NCI-H345 treated with DMSO at 0.1 percent for 48 hours (cell line): ENCODE measurements around the gene SPCS2.
"Not testable (repeated sequence)": the region's sequence is repeated elsewhere in the genome, so short reads cannot be mapped to it uniquely, and the experiment has no call there.

ENCODE experiments used
- DNase-seq: peaks from one replicate; lab custom pipeline; 2025; ENCODE audit not compliant: unreplicated experiment; lab: John Stamatoyannopoulos, UW

The SPCS2 gene

DNA sequence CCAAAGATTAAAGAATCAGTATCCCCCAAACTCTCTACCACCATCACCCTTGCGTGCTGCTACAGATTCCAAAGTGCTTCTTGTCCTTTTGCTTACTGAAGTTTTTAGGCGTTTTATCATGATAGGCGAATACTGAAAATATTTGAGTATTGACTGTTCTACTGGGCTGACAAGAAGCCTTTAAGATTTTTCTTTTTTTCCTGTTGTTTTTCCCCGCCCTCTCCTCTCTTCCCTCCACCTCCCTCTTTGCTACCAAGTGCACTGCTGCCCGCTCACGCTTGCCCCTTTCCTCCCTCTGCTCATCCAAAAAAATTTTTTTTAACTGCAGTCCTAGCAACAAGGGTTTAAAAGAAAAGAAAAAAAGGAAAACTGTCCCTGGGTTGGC is 679 bp downstream of the SPCS2 start:
- no peak for DNase-seq

- no peak for DNase-seq
Observed at GRCh38 chr11:74950374-74950969, 1.4 kb downstream of the SPCS2 start.

- no peak for DNase-seq
Observed at GRCh38 chr11:74951226-74951625, 2.2 kb downstream of the SPCS2 start.

DNA sequence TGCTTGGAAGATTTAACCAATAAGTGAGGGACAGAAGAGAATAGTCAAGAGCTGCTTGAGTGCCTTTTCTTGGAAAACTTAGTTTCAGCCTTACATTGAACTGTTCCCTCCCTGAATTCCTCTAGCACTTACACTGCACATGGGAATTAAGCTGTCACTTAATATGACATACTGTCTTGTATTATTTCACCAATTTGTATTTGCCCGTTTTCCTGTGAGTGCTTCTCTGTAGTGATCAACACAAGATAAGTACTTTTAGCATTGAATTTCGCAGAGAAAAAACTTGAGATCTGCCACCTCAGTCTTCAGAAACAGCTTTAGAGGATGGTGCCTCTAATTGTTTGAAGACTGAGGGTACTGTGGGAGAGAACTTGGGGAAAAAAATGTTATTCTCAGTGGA is 3.7 kb downstream of the SPCS2 start:
- DNase-seq: no peak

- DNase-seq: no peak
Observed at GRCh38 chr11:74953451-74953850, 4.4 kb downstream of the SPCS2 start.

GRCh38 chr11:74954199-74954598 is 5.1 kb downstream of the SPCS2 start:
- no peak for DNase-seq

GRCh38 chr11:74956397-74957015 is 7.4 kb downstream of the SPCS2 start:
- DNase-seq: no peak

DNA sequence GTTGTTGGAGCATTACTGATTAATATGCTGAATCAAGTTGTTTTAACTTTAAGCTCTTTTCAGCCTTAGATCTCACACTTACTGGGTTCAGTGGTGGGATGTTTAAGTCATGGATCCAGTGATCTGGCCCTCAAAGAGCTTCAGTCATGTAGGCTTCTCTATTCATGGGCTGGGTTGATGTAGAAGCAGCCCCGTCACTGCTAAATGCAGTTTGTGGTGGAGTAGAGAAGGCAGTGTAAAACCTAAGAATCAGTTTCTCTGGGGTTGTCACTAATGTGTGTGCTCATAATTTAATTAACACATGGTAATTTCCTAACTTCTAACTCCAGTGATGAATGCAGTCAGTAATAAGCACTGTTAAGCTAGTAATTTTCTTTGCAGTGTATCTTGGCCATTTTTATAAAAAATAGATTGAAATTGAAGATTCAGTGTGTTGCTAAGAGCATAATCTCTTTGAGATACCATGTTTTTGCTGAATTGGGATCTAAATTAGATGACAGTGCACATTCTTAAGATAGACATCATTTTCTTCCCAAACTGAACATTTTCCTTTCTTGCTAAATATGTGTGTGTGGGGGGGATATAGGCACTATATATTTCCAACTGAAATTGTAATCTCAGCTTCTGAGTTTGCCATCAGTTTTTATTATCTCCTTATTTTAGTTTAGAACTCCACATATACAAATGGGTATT is 9.0 kb downstream of the SPCS2 start:
- DNase-seq: no peak

GRCh38 chr11:74960128-74960527 is 11.1 kb downstream of the SPCS2 start:
- not testable (repeated sequence) for DNase-seq

- no peak for DNase-seq
Observed at GRCh38 chr11:74966651-74967050, 17.6 kb downstream of the SPCS2 start.

GRCh38 chr11:74970852-74971395 is 21.9 kb downstream of the SPCS2 start:
- no peak for DNase-seq

GRCh38 chr11:74971424-74971823 is 22.4 kb downstream of the SPCS2 start:
- DNase-seq: no peak

DNA sequence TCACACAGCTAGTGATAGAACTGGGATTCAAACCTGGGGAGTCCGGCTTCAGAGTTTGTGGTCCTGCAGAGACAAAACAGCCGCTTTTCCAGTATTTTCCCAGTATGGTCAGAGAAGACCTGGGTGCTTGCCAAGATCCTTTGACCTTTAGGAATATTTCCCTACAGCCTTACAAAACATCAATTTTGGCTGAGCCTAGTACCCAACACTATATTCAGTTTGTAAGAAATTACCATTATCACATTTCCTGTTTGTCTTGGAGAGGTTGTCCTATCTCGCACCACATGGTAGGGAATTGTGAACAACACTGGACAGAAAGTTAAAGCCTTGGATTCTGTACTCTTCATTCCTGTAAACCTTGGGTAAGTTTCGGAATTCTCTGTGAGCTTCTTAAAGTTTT is 29.0 kb downstream of the SPCS2 start:
- DNase-seq: no peak

GRCh38 chr11:74980634-74981033 is 31.6 kb downstream of the SPCS2 start:
- no peak for DNase-seq

- DNase-seq: no peak
Observed at GRCh38 chr11:74981888-74982287, 32.8 kb downstream of the SPCS2 start.

- DNase-seq: no peak
Observed at GRCh38 chr11:74984070-74984469, 35.0 kb downstream of the SPCS2 start.

- DNase-seq: no peak
Observed at GRCh38 chr11:74984730-74985129, 35.7 kb downstream of the SPCS2 start.

DNA sequence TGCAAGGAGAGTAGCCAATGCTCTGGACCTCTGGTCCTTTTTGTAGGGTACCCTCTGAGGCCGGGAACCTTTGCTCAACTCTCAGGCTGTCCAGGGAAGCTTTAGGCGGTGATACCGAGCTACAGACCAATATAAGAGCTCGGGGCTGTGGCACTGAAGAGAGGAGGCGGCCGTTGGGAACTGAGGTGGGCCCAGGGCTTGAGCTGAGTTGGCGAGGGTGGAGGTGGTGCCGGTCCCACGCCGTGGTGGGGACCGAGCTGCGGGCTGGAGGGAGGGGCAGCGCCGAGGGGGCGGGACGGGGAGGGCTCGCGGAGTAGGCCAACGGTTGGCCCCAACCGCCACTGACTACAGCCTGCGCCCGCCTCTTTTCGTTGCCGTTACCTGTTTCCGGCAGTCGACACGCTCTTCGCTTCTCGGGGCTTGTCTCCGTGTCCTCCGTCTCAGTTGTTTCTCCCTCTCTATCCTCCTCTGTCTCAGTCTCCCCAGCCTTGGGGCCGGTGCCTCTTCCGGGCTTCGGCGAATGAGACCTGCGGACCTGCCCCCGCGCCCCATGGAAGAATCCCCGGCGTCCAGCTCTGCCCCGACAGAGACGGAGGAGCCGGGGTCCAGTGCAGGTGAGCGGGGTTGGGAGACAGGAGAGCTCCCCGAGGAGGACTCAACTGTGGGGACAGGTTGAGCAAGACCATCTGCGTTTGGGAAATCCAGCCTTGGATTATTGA is 39.6 kb downstream of the SPCS2 start, which contains the start of gene NEU3:
TSS of gene NEU3 (plus strand) at position 393 of the 719 bp plus-strand sequence. CDS start at position 521, 128 bp downstream.
- DNase-seq: peak; percentile 82

- no peak for DNase-seq
Observed at GRCh38 chr11:74989260-74989638, 40.2 kb downstream of the SPCS2 start.

DNA sequence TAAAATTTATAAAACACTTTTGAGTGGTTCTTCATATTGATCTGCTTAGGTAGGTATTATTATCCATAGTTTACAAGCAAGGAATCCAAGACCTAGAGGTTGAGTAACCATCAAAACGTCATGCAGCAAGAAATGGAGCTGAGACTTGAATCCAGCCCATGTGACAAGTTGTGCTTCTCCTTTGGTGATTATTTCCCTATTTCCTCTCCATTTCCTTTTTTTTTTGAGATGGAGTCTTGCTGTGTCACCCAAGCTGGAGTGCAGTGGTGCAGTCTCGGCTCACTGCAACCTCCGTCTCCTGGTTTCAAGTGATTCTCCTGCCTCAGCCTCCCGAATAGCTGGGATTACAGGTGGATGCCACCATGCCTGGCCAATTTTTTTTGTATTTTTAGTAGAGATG is 41.1 kb downstream of the SPCS2 start:
- DNase-seq: not testable (repeated sequence)

- DNase-seq: no peak
Observed at GRCh38 chr11:74990941-74991340, 41.9 kb downstream of the SPCS2 start.
